HG03064 (cell line): ENCODE results near the gene NUDT14.

Experiments used
- ATAC-seq: cut with Tn5 transposase; IDR thresholded peaks from one replicate; pipeline ENCODE4 v1.9.1; 2021; ENCODE audit warnings: low read depth; ENCODE audit not compliant: unreplicated experiment

The NUDT14 gene

DNA sequence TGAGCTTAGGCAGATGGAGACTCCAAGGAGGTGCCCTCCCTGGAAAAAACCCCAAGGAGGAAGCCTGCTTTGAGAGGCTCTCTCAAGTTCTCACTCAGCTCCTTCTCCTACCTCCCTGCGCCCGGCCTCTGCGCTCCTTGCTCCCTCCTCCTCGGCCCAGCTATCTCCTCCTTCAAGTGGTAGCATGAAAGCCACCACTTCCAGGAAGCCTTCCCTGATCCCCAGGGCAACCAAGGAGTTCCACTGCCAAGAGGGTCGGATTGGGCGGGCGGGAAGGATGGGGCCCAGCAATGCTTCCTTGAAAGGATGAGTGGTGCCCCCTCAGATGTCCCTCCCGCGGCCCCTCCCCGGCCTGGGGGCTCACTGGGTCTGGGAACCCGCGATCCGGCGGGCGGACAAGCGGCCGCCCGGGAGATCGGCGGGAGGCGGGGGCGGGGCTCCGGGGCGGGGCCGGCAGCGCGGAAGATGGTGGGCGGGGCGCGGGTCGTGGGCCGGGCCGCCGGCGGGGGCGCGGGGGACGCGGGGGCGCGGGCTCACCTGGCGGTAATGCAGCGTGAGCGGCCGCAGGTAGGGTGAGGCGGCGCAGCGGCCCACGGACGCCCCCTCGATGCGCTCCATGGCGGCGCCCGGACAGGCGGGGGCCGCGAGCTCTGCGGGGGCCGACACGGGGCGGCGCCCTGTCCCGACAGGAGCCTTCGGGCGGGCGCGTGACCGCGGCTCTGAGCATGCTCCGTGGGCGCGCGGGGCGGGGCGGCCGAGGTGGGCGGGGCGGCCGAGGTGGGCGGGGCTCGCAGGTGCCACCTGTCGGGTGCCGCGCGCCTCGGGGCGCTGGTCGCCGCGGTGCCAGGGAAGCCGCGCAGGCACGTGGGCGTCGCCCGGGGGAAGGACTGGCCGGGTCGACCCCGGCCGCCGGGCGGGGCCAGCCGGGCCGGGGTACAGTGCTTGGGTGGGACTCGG, at the start of gene NUDT14:
Gene NUDT14, minus strand, starts transcription at position 721 of the 957 bp plus-strand sequence. Its CDS starts 103 bp downstream, at position 618.
- ATAC-seq = peak; percentile 50

GRCh38 chr14:105229099-105229655, 48.1 kb upstream of the NUDT14 start:
- no peak for ATAC-seq

GRCh38 chr14:105228562-105228961, 47.5 kb upstream of the NUDT14 start:
- ATAC-seq = no peak

- no peak for ATAC-seq
Observed at GRCh38 chr14:105227346-105227745, 46.2 kb upstream of the NUDT14 start.

GRCh38 chr14:105226198-105226597, 45.1 kb upstream of the NUDT14 start:
- ATAC-seq = no peak

GRCh38 chr14:105224845-105225570, 43.9 kb upstream of the NUDT14 start:
- ATAC-seq = no peak

DNA sequence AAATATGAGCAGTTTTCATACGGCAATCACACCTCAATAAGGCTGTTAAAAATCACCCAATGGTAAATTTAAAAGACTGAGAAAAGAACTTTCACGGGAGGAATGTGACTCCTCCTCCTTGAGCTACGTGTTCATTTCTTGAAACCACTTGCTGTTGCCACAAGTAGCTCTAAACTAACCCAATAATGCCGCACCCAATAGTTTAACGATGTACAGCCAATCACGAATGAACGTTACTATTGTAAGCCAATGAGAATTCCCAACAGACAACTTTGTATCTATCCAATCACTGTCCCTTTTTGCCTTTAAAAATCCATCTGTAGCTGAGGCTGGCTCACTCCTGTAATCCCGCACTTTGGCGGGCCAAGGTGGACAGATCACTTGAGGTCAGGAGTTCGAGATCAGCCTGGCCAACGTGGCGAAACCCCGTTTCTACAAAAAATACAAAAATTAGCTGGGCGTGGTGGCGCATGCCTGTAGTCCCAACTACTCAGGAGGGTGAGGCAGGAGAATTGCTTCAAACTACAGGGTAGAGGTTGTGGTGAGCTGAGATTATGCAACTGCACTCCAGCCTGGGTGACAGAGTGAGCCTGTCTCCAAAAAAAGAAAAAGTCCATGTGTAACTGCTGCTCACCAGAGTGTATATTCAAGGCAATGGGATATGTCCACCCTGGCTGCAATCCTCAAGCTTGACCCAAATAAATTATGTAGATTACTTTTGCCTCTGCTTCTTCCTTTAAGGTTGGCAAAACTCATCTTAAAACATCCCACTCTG, 42.8 kb upstream of the NUDT14 start:
- ATAC-seq = no peak

GRCh38 chr14:105223260-105223659, 42.1 kb upstream of the NUDT14 start:
- no peak for ATAC-seq

DNA sequence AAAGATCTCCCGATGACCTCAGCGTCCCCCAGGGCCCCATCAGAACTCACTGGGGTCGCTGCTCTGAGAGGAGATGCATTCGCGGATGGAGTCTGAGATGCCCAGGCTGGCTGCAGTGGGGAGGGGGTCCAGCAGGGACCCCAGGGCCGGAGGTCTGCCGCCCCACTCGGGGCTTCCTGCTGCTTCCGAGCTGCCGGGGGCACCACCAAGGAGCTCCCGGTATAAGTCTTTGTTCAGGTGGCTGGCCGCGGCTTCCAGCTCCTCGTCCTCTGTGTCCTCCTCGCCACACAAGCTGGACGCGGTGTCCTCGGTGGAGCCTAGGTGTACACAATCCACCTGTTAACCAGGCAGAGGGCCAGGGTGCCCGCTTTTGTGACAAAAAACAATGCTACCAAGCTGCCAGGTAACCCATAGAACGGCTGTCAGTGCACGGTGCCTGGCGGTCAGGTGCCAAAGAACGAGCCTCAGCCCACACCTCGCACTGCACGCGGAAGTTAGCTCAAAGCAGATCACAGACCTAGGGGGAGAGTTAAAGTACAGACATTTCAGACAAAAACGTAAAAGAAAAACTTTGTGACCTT, 40.6 kb upstream of the NUDT14 start:
- no peak for ATAC-seq

DNA sequence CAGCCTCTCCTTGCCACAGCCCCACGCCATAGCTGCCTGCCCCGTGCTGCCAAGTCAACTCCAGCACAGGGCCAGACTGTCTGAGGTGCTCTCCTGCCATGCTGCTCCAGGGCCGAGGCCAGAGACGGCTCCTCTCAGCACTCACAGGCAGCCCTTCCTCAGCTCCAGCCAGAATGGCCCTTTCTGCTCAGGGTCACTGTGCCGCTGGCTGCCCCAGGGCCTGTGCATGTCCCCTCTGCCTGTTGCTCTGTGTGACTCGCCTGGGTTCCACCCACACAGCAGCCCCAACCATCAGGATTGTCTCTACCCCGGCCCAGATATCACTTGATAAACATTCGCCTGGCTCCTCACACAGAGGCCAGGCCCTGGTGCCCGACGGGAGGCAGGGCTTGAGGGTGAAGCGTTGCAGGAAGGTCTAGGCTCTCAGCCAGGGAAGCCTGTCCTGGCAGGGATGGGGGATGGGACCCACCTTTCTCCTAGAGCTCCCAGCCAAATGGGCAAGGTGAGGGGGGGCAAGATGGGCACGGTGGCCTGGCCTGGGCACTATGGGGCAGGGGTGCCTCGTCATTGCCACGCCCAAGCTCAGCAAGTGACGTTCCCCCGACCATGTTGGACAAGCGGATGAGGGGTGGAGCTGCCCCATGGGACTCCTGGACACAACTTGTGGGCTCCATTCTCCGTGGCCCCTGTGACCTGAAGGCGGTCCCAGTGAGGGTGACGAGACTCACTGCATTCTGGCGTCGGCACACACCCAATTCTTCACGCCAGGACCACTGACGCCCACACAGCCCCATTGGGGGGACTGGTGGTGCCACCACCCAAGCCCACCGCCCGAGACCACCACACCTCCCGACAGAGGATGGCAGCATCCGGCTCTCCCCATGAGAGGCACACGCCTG, 39.8 kb upstream of the NUDT14 start:
- ATAC-seq = no peak

GRCh38 chr14:105219753-105220152, 38.6 kb upstream of the NUDT14 start:
- no peak for ATAC-seq

GRCh38 chr14:105219043-105219612, 38.0 kb upstream of the NUDT14 start:
- ATAC-seq = no peak

GRCh38 chr14:105218611-105219010, 37.5 kb upstream of the NUDT14 start:
- ATAC-seq = no peak

DNA sequence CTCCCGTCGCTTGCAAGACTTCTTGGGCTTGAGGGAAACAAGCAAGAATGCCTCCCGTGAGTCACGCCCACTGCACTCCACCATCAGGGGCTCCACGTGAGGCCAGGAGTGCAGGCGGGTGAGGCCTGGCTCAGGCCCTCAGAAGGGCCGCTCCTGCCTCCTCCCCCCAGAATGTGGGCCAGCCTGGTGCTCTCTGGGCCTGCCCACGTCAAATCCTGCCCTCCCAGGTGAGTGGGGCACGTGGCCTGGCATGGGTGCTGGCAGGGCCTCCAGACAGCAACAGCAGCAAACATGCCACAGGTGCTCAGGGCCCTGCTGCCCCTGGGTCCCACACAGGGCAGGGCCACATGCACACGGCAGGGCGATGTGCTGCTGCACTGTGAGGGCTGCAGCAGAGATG, 36.7 kb upstream of the NUDT14 start:
- ATAC-seq = no peak

DNA sequence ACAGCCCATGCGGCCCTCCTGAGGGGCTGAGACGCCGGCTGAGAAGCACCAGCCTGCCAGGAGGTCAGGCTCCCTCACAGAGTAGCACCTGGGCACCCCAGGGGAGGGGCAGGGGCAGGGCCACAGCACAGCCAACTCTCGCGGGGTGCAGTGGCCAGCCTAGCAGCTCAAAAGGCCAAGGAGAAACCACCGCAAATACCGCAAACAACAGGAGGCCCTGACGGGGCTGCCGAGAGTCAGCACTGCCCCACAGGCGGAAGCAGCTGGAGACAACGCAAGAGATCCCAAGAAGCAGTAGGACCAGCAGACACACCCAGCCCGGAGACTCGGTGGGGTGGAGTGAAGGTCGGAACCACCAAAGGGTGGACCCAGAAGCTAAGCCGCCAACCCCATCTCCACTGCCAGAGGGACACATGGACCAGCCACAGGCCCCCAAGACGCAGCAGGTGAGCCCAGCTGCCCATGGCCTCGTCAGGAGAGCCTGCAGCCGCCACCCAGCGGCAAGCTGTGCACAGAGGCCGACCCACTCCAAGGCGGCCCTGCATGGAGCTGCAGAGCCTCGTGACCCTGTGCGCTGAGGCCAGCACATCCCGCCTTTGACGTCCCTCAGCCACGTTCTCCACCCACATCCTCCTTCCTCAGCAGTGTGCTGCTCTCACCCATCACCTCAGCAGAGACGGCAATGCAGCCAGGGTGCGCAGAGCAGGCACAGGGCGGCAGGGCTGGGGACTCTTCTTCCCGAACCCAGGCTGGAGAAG, 35.6 kb upstream of the NUDT14 start:
- no peak for ATAC-seq

GRCh38 chr14:105215602-105216001, 34.5 kb upstream of the NUDT14 start:
- ATAC-seq = no peak

- ATAC-seq = no peak
Observed at GRCh38 chr14:105214324-105214915, 33.3 kb upstream of the NUDT14 start.

DNA sequence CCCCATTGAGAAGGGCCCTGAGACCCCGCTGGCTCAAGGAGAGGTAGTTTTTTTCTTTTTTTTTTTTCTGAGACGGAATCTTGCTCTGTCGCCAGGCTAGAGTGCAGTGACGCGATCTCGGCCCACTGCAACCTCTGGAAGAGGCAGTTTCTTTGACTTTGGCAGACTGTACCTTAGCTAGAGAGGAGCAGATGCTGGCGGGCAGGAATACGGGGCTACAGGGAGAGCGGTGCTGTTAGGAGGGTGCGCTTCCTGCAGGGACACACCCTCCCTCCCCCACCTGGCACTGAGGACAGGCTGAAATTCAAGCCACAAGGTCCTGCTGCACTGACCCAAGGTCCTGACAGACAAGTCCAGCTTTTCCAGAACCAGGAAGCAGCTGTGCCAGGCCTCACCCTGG, 32.2 kb upstream of the NUDT14 start:
- no peak for ATAC-seq
